ENCODE data around the gene C22orf39. TPM values are rescaled to one million over a fixed set of nuclear protein-coding genes. Genes with fewer than 3 reads are reported as not detected.

Gene C22orf39
- total RNA-seq, 4 donors from 2014 or later, result 92.1 to 136 (median 111) TPM

DNA sequence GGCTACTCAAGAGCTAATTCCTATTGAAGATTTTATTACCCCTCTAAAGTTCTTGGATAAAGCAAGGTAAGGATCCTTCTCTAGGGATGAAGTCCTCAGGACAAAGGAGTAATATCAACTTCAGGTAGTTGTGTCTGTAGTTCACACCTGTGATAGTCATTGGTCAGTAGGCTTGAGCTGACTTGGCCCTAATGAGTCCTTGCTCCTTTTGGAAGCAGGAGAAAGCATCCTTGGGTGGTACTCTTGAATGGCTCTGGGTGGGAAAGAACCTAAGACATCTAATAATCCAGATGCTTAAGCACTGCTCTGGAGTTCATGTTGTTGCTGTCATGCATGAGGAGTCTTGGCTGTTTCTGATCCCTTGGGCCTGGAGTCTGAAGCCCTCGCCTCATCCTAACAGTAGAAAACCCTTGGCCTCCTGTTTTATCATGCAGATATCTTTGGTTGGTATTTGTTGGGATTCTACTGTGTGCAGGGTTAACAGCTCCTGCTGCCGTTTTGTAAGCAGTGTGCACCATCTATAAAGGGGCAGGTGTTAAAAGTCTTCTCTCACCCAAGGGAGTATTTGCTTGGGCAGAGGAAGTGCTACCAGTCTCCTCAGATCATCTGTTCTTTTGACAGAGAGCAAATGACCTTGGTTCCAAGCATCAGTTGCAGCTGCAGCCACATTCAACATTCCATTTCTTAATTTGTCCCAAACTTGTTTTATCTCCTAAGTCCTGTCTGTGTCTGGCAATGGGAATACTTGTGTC, 12.5 kb downstream of the C22orf39 start:
- H3K27me3 ChIP-seq, result no peaks in the 10 kb centered on the region
- H3K9me3 ChIP-seq, result no peaks in the 10 kb centered on the region
- peaks cover 14 to 47% (median 26%) of the 10 kb centered on the region in 4 donors for H3K36me3 ChIP-seq
- no peak overlapping the region for H3K27ac ChIP-seq (replicated peaks in 1 of 4)
- intact Hi-C loops (cut with DNase I), result loop anchor here (5.0 kb wide), 2 partner anchors 37 to 258 kb away; partner anchors contain the start of gene SLC25A1
- TF ChIP-seq EP300 (IDR thresholded peaks at IDR 0.05) (no peak), POLR2A (IDR thresholded peaks at IDR 0.05; ENCODE audit: low read depth) (no peak), POLR2AphosphoS5 (IDR thresholded peaks at IDR 0.05) (no peak)
- TF ChIP-seq, protein P1, sequence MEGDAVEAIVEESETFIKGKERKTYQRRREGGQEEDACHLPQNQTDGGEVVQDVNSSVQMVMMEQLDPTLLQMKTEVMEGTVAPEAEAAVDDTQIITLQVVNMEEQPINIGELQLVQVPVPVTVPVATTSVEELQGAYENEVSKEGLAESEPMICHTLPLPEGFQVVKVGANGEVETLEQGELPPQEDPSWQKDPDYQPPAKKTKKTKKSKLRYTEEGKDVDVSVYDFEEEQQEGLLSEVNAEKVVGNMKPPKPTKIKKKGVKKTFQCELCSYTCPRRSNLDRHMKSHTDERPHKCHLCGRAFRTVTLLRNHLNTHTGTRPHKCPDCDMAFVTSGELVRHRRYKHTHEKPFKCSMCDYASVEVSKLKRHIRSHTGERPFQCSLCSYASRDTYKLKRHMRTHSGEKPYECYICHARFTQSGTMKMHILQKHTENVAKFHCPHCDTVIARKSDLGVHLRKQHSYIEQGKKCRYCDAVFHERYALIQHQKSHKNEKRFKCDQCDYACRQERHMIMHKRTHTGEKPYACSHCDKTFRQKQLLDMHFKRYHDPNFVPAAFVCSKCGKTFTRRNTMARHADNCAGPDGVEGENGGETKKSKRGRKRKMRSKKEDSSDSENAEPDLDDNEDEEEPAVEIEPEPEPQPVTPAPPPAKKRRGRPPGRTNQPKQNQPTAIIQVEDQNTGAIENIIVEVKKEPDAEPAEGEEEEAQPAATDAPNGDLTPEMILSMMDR (IDR thresholded peaks at IDR 0.05), result no peak
- 78% methylated on average over 2 of the region's 2 CpGs for WGBS
- peaks cover 21 to 28% (median 24%) of the 10 kb centered on the region in 4 donors for H3K4me1 ChIP-seq
- no peak for DNase-seq (ENCODE audit: extremely low spot score)
- no peak overlapping the region for H3K4me3 ChIP-seq

DNA sequence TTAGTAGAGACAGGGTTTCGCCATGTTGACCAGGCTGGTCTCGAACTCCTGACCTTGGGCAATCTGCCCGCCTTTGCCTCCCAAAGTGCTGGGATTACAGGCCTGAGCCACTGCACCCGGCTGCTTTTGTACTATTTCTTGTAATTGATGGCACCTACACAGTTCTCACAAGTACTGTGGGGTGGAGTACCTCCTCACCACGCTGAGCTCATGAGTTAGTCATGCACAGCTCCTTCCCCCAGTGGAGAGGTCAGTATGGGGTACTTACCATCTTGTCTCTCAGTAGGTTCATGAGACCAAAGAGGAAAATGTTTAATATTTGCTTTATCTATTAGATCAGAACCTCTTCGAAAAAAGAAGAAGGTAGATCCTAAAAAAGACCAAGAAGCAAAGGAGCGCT, 13.1 kb downstream of the C22orf39 start:
- TF ChIP-seq POLR2A (IDR thresholded peaks at IDR 0.05; ENCODE audit: low read depth) (no peak), POLR2AphosphoS5 (IDR thresholded peaks at IDR 0.05) (no peak), EP300 (IDR thresholded peaks at IDR 0.05) (no peak)
- TF ChIP-seq, protein P1 (IDR thresholded peaks at IDR 0.05), result no peak
- Histone ChIP-seq H3K36me3 (peaks cover 10 to 43% (median 26%) of the 10 kb centered on the region in 4 donors), H3K27me3 (no peaks in the 10 kb centered on the region), H3K4me1 (peaks cover 27 to 34% (median 30%) of the 10 kb centered on the region in 4 donors), H3K27ac (replicated peaks in 1 of 4) (no peak overlapping the region), H3K4me3 (no peak overlapping the region), H3K9me3 (no peaks in the 10 kb centered on the region)
- WGBS, result 93% methylated on average over 5 of the region's 7 CpGs
- intact Hi-C loops (cut with DNase I), result loop anchor here (5.0 kb wide), 2 partner anchors 38 to 257 kb away; partner anchors contain the start of gene SLC25A1
- DNase-seq (ENCODE audit: extremely low spot score), result no peak

DNA sequence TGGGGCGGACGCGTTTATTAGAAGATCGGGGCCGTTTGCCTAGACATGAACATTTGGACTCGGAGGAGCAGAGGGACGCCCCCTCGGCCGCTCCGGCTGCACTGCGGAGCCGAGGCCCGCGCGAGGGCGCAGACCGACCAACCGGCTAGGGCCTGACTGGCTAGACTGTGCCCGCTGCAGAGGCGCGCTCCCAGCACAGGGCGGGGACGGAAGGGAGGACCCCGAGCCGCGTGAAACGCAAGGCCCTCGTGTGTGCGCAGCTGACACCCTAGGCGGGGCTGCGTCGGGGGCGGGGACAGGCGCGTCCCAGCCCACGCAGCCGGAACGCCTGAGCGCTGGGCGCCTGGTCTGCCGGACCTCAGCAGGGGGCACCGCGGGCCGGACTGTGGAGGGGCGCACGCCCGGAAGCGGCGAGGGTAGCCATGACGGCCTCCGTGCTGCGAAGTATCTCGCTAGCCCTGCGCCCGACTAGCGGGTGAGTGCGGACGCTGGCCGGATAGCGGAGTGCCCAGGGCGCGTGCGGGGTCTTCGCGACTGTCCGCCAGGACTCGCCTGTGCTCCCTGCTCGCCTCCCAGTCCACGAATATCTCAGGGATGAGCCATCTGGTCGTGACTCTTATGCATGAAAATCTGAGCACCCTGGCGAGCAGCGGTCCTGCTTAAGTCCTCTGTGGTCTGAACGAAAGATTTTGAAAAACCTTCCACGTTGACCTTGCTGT, 15.2 kb downstream of the C22orf39 start, which contains the start of gene MRPL40:
MRPL40 (plus strand) TSS at position 413 of the 719 bp plus-strand sequence; CDS start at position 423, 10 bp downstream.
- intact Hi-C loops (cut with DNase I), result loop anchor here (5.0 kb wide), 2 partner anchors 40 to 255 kb away; partner anchors contain the start of gene SLC25A1
- Histone ChIP-seq H3K9me3 (no peaks in the 10 kb centered on the region), H3K4me3 (peak within 1 kb of the TSS; percentile 82 to 98 (median 92)), H3K27ac (replicated peaks in 1 of 4) (peak within 1 kb of the TSS; percentile 92 to 99 (median 98)), H3K27me3 (no peaks in the 10 kb centered on the region), H3K4me1 (peaks cover 30 to 45% (median 38%) of the 10 kb centered on the region in 4 donors), H3K36me3 (peaks cover 10 to 32% (median 26%) of the 10 kb centered on the region in 4 donors)
- TF ChIP-seq, protein P1 (IDR thresholded peaks at IDR 0.05), result peak in 2 of 3 experiments; percentile 8 to 33
- TF ChIP-seq EP300 (IDR thresholded peaks at IDR 0.05), result no peak
- peak; percentile 93 to 97 for TF ChIP-seq POLR2AphosphoS5 (IDR thresholded peaks at IDR 0.05)
- peak; percentile 60 for TF ChIP-seq POLR2A (IDR thresholded peaks at IDR 0.05; ENCODE audit: low read depth)
- under 1% methylated on average over 32 of the region's 74 CpGs for WGBS
- peak; percentile 96 for DNase-seq (ENCODE audit: extremely low spot score)

DNA sequence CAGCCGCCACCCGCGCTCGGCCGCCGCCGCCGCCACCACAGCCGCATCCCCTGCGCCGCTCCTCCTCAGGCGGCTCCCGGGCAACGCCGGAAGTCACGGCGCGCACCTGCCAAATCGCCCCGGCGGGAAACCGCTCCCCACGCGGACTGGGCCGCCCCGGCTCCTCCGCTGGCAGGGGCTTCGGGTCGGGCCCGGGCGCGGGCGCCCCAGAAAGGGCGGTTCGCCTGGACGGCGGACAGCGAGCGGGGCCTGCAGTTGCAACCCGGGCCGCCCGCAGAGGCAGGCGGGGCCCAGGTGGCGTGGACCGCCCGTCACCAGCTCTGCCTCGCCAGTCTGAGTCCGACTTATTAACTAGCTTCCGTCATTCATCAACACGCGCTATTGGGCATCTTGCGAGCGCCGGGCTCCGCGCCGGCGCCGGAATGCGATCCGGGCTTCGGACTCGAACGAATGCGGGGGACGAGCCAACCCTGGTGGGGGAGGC, 15.8 kb downstream of the C22orf39 start, which contains the start of gene HIRA:
HIRA (minus strand) TSS at position 85 of the 484 bp plus-strand sequence. CDS start 257 bp downstream, outside the sequence.
- Histone ChIP-seq H3K9me3 (no peaks in the 10 kb centered on the region), H3K27ac (replicated peaks in 1 of 4) (peak within 1 kb of the TSS; percentile 92 to 99 (median 98)), H3K4me1 (peaks cover 30 to 45% (median 38%) of the 10 kb centered on the region in 4 donors), H3K36me3 (peaks cover 10 to 26% (median 21%) of the 10 kb centered on the region in 4 donors), H3K4me3 (peak within 1 kb of the TSS; percentile 82 to 98 (median 92)), H3K27me3 (no peaks in the 10 kb centered on the region)
- TF ChIP-seq POLR2AphosphoS5 (IDR thresholded peaks at IDR 0.05) (peak in 1 of 2 donors; percentile 76), POLR2A (IDR thresholded peaks at IDR 0.05; ENCODE audit: low read depth) (no peak)
- DNase-seq (ENCODE audit: extremely low spot score), result no peak
- WGBS, result 3% methylated on average over 7 of the region's 66 CpGs
- intact Hi-C loops (cut with DNase I), result loop anchor here (5.0 kb wide), 2 partner anchors 41 to 254 kb away; partner anchors contain the start of gene SLC25A1
